A673 (cell line): Measurements from ENCODE around the gene ENOX1. TPM values are rescaled to one million over a fixed set of nuclear protein-coding genes. Genes with fewer than 3 reads are reported as not detected.

Experiments used
- BruUV-seq: library from RNA; stranded (reverse); fragments of 400-500 nt; replicated peaks from 2 replicates; lab custom pipeline; 2021; lab: Mats Ljungman, UMichigan
- CTCF ChIA-PET: fragments of 300-600 bp; sonication (Branson Sonifier 250); formaldehyde crosslinking; loops from one replicate; lab custom pipeline; 2022; ENCODE audit warnings: antibody characterized with exemption; lab: Charles Lee
- POLR2A ChIA-PET: fragments of 300-600 bp; sonication (Branson Sonifier 250); formaldehyde crosslinking; loops from one replicate; lab custom pipeline; 2022; ENCODE audit warnings: antibody characterized with exemption; ENCODE audit not compliant: low non-redundant PET; lab: Charles Lee
- DNase-seq: peaks from one replicate; pipeline ENCODE4 v3.0.0-alpha.2; 2015; ENCODE audit warnings: low spot score
- H3K27ac ChIP-seq: fragments of 200-600 bp; sonication (generic); 2 replicates; pipeline ENCODE4 v1.5.1; 2016; ENCODE audit warnings: mixed run types, low read depth, mild to moderate bottlenecking, mixed read lengths, antibody characterized with exemption, low read length; ENCODE audit not compliant: poor library complexity, severe bottlenecking
- H3K27me3 ChIP-seq: fragments of 200-600 bp; sonication (generic); replicated peaks from 2 replicates; pipeline ENCODE4 v1.6.1; 2017; ENCODE audit warnings: mixed run types, low read depth, mild to moderate bottlenecking, mixed read lengths, antibody characterized with exemption, low read length; ENCODE audit not compliant: insufficient read depth, poor library complexity
- H3K36me3 ChIP-seq: fragments of 200-600 bp; sonication (generic); 2 replicates; pipeline ENCODE4 v1.6.1; 2016; ENCODE audit warnings: mixed run types, mild to moderate bottlenecking, mixed read lengths, antibody characterized with exemption, low read length; ENCODE audit not compliant: insufficient read depth, poor library complexity, severe bottlenecking
- H3K4me1 ChIP-seq: fragments of 200-600 bp; sonication (generic); 2 replicates; pipeline ENCODE4 v1.6.1; 2017; ENCODE audit warnings: mixed run types, mild to moderate bottlenecking, mixed read lengths, antibody characterized with exemption, low read length; ENCODE audit not compliant: insufficient read depth, poor library complexity, severe bottlenecking
- H3K4me3 ChIP-seq: fragments of 200-600 bp; sonication (generic); 2 replicates; pipeline ENCODE4 v1.5.1; 2016; ENCODE audit warnings: low read depth, mixed run types, mild to moderate bottlenecking, mixed read lengths, low read length; ENCODE audit not compliant: poor library complexity, severe bottlenecking
- H3K9me3 ChIP-seq: fragments of 200-600 bp; sonication (generic); 2 replicates; pipeline ENCODE4 v1.6.1; 2016; ENCODE audit warnings: mixed run types, low read depth, mild to moderate bottlenecking, mixed read lengths, antibody characterized with exemption, low read length; ENCODE audit not compliant: poor library complexity, severe bottlenecking
- CTCF ChIP-seq: fragments of 300-800, 200-600 bp; sonication (generic); conservative IDR thresholded peaks from 2 replicates; pipeline ENCODE4 v1.5.1; 2017; ENCODE audit warnings: low read depth, mild to moderate bottlenecking, antibody characterized with exemption, low read length, moderate library complexity, mixed read lengths
- EZH2 ChIP-seq: fragments of 200-600 bp; sonication (generic); IDR thresholded peaks from 2 replicates; pipeline ENCODE4 v1.6.1; 2017; ENCODE audit warnings: borderline replicate concordance, low read depth, mild to moderate bottlenecking, mixed read lengths, antibody characterized with exemption, low read length; ENCODE audit not compliant: poor library complexity, severe bottlenecking
- intact Hi-C: fragments of 100-400 bp; cut with micrococcal nuclease; formaldehyde crosslinking; loops from one replicate; pipeline ENCODE4 v1.10.0; 2022; ENCODE audit not compliant: unreplicated experiment
- total RNA-seq: library from RNA; stranded (reverse); gene quantifications from 2 replicates; pipeline ENCODE4 v1.2.3, GENCODE V29; 2021

Gene ENOX1
- total RNA-seq, 1 experiment from 2014 or later: 4.4 TPM

- no peaks in the 10 kb centered on the region for H3K27me3 ChIP-seq
- no peaks in the 10 kb centered on the region for H3K4me1 ChIP-seq
- no TSS peak for BruUV-seq
- ChIA-PET CTCF (interaction anchor here (0.5 kb wide), 1 partner anchor 35 kb away, joined by 4 read pairs; no protein-coding TSS in a partner anchor), POLR2A (no interaction called here)
- intact Hi-C loops: no loop called here
- H3K4me3 ChIP-seq: no peak overlapping the region
- no peak for DNase-seq
- TF ChIP-seq CTCF (no peak), EZH2 (no peak)
- H3K9me3 ChIP-seq: no peaks in the 10 kb centered on the region
- no peaks in the 10 kb centered on the region for H3K36me3 ChIP-seq
- no peak overlapping the region for H3K27ac ChIP-seq
Measured at GRCh38 chr13:43665388-43665787, 121.4 kb downstream of the ENOX1 start.

GRCh38 chr13:43664700-43665191 is 122.0 kb downstream of the ENOX1 start:
- intact Hi-C loops: no loop called here
- Histone ChIP-seq H3K4me3 (no peak overlapping the region), H3K9me3 (no peaks in the 10 kb centered on the region), H3K36me3 (no peaks in the 10 kb centered on the region), H3K4me1 (no peaks in the 10 kb centered on the region), H3K27ac (no peak overlapping the region), H3K27me3 (no peaks in the 10 kb centered on the region)
- ChIA-PET POLR2A (no interaction called here), CTCF (no interaction called here)
- TF ChIP-seq CTCF (no peak), EZH2 (no peak)
- no TSS peak for BruUV-seq
- peak; percentile 24 for DNase-seq

- no TSS peak for BruUV-seq
- no peak overlapping the region for H3K27ac ChIP-seq
- CTCF ChIA-PET: no interaction called here
- no peaks in the 10 kb centered on the region for H3K9me3 ChIP-seq
- no peaks in the 10 kb centered on the region for H3K27me3 ChIP-seq
- TF ChIP-seq CTCF (no peak), EZH2 (no peak)
- POLR2A ChIA-PET: no interaction called here
- H3K4me1 ChIP-seq: no peaks in the 10 kb centered on the region
- H3K4me3 ChIP-seq: no peak overlapping the region
- no peaks in the 10 kb centered on the region for H3K36me3 ChIP-seq
- no peak for DNase-seq
- intact Hi-C loops: no loop called here
Measured at GRCh38 chr13:43663474-43664090, 123.2 kb downstream of the ENOX1 start.
